Transverse colon (tissue), 4 donors: Measurements from ENCODE around the gene VWA3A.

Experiments
- CTCF ChIP-seq, 5 experiments: fragments of 200-600 bp in 3 of 5; fragments of 450-650 bp in 2 of 5; sonication (generic) in 3 of 5; IDR thresholded peaks; 1 replicate in 2 of 5; 2 replicates in 3 of 5; pipeline ENCODE4 v1.5.1; 2016 to 2017; ENCODE audit warnings: antibody characterized with exemption in 5 of 5, inconsistent platforms in 3 of 5, mild to moderate bottlenecking in 2 of 5, moderate library complexity in 1 of 5
- EP300 ChIP-seq: sonication (generic); formaldehyde crosslinking; IDR thresholded peaks from one replicate; pipeline ENCODE4 v1.6.1; 2017; ENCODE audit warnings: antibody characterized with exemption, low read depth
- POLR2A ChIP-seq: fragments of 450-650 bp; IDR thresholded peaks from one replicate; pipeline ENCODE4 v1.6.1; 2016; ENCODE audit warnings: antibody characterized with exemption, mild to moderate bottlenecking, moderate library complexity
- POLR2AphosphoS5 ChIP-seq, 3 donors: sonication (generic); formaldehyde crosslinking; IDR thresholded peaks; one replicate each; pipeline ENCODE4 v1.6.1; 2016; ENCODE audit warnings: antibody characterized with exemption in 3 of 3

DNA sequence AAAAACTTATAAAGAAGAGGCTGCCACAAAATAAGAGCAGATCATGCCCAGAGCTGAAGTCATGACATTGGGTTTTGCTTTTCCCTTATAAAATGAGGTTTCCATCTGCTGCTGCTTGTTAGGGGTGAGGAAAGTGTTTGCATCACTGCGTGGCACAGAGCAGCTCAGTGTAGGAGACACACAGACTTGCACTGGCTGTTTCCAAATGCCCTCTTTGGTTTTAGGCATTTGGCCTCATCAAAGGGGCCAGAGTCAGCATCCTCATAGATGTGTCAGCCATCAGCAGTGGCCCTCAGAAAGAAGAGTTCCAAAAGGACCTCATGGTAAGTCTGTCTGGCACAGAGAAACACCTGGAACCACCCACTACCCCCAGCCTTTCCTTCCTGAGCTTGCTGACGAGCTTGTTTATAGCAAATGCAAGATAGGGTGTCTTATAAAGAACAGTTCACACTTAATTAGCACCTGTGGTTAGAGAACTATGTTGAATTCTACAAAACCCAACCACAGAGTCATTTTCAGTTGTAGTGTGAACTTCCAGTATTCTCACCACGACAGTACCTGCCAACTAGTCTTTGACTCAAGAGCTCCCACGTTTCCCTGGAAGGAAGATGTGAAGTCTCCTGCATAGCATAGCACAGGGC is 17.0 kb downstream of the VWA3A start:
- no peak for TF ChIP-seq CTCF (IDR thresholded peaks at IDR 0.05)
- no peak for TF ChIP-seq POLR2AphosphoS5 (IDR thresholded peaks at IDR 0.05)
- TF ChIP-seq EP300: no peak
- TF ChIP-seq POLR2A: no peak
